SK-N-SH treated with all-trans-retinoic acid at 6 μM for 48 hours (cell line): ENCODE data around the gene COL4A2.

Source experiments
- ATAC-seq: fragments of 200-7000 bp; cut with Tn5 transposase; 3 replicates; pipeline ENCODE4 v1.9.1; 2020; ENCODE audit warnings: mild to moderate bottlenecking, moderate library complexity
- CREB5 ChIP-seq: fragments of 250-450 bp; sonication (Bioruptor Pico); IDR thresholded peaks from 2 replicates; pipeline ENCODE4 v1.5.1; 2020; ENCODE audit warnings: low read depth, mild to moderate bottlenecking, moderate library complexity
- CSRNP3 ChIP-seq: fragments of 250-450 bp; sonication (Bioruptor Pico); IDR thresholded peaks from 2 replicates; pipeline ENCODE4 v1.5.1; 2021; ENCODE audit warnings: mild to moderate bottlenecking, moderate library complexity
- ESRRG ChIP-seq: fragments of 250-450 bp; sonication (Bioruptor Pico); IDR thresholded peaks from 2 replicates; pipeline ENCODE4 v1.6.1; 2021; ENCODE audit warnings: mild to moderate bottlenecking
- GLIS3 ChIP-seq: fragments of 250-450 bp; sonication (Bioruptor Pico); IDR thresholded peaks from 2 replicates; pipeline ENCODE4 v1.5.0; 2020; ENCODE audit warnings: mild to moderate bottlenecking, moderate library complexity
- PATZ1 ChIP-seq: fragments of 250-450 bp; sonication (Bioruptor Pico); IDR thresholded peaks from 2 replicates; pipeline ENCODE4 v1.8.0; 2020; ENCODE audit warnings: mild to moderate bottlenecking, moderate library complexity, borderline replicate concordance
- POU6F1 ChIP-seq: fragments of 250-450 bp; sonication (Bioruptor Pico); IDR thresholded peaks from 2 replicates; pipeline ENCODE4 v1.8.0; 2021; ENCODE audit warnings: low read depth, mild to moderate bottlenecking, moderate library complexity, borderline replicate concordance
- RARB ChIP-seq: fragments of 250-450 bp; sonication (Bioruptor Pico); IDR thresholded peaks from 2 replicates; pipeline ENCODE4 v1.8.0; 2021; ENCODE audit warnings: mild to moderate bottlenecking, moderate library complexity
- SNAI2 ChIP-seq: fragments of 250-450 bp; sonication (Bioruptor Pico); IDR thresholded peaks from 2 replicates; pipeline ENCODE4 v1.5.0; 2020; ENCODE audit warnings: mild to moderate bottlenecking, moderate library complexity
- TCF4 ChIP-seq: fragments of 250-450 bp; sonication (Bioruptor Pico); IDR thresholded peaks from 2 replicates; pipeline ENCODE4 v1.8.0; 2021; ENCODE audit warnings: mild to moderate bottlenecking, moderate library complexity, borderline replicate concordance
- TSHZ2 ChIP-seq: fragments of 250-450 bp; sonication (Bioruptor Pico); IDR thresholded peaks from 2 replicates; pipeline ENCODE4 v1.5.0; 2020; ENCODE audit warnings: mild to moderate bottlenecking, moderate library complexity
- ZC3H10 ChIP-seq: fragments of 250-450 bp; sonication (Bioruptor Pico); IDR thresholded peaks from 2 replicates; pipeline ENCODE4 v1.5.1; 2021; ENCODE audit warnings: mild to moderate bottlenecking, moderate library complexity
- ZFP3 ChIP-seq: fragments of 250-450 bp; sonication (Bioruptor Pico); IDR thresholded peaks from 2 replicates; pipeline ENCODE4 v1.5.0; 2020; ENCODE audit warnings: mild to moderate bottlenecking, moderate library complexity
- ZFP30 ChIP-seq: fragments of 450-650 bp; formaldehyde crosslinking; IDR thresholded peaks from 2 replicates; pipeline ENCODE4 v1.5.0; 2022; ENCODE audit warnings: mild to moderate bottlenecking, moderate library complexity

The COL4A2 gene

GRCh38 chr13:110560601-110561343 is 253.7 kb downstream of the COL4A2 start:
- ATAC-seq, result peak; percentile 66
- TF ChIP-seq ZFP3 (CRISPR knock-in tag) (no peak), CREB5 (CRISPR knock-in tag) (no peak), SNAI2 (CRISPR knock-in tag) (no peak), ZC3H10 (CRISPR knock-in tag) (no peak), PATZ1 (CRISPR knock-in tag) (no peak), TCF4 (CRISPR knock-in tag) (no peak), ESRRG (no peak)

- peak; percentile 86 for ATAC-seq
- TF ChIP-seq ZFP30 (no peak), CREB5 (CRISPR knock-in tag) (no peak), TSHZ2 (CRISPR knock-in tag) (0 out of 2 replicates have a peak, but pooled peaks have one; percentile 14), ZFP3 (CRISPR knock-in tag) (no peak)
These were observed 254.4 kb downstream of the COL4A2 start, which contains the start of gene RAB20 for GRCh38 chr13:110561344-110562035. TSS of gene RAB20 (minus strand) at chr13:110561722. CDS start at chr13:110561519, 203 bp downstream.

- ATAC-seq, result peak; percentile 57
- no peak for TF ChIP-seq RARB (CRISPR knock-in tag)
- no peak for TF ChIP-seq GLIS3 (CRISPR knock-in tag)
- TF ChIP-seq ZFP3 (CRISPR knock-in tag), result no peak
- no peak for TF ChIP-seq POU6F1 (CRISPR knock-in tag)
- no peak for TF ChIP-seq CSRNP3
These were observed 255.0 kb downstream of the COL4A2 start for GRCh38 chr13:110562036-110562597.
